ENCODE measurements around the gene PRKAA2.
"Not testable (repeated sequence)": the region's sequence is repeated elsewhere in the genome, so short reads cannot be mapped to it uniquely, and the experiment has no call there.

PRKAA2 gene

GRCh38 chr1:56644919-56645676 lies at the start of gene PRKAA2:
Gene PRKAA2, plus strand, starts transcription at chr1:56645314. Its CDS starts 74 bp downstream, at chr1:56645388.
- no peak for DNase-seq (ENCODE audit: low read depth, low spot score)
- CTCF ChIA-PET = interaction anchor here (1.6 kb wide), 1 partner anchor 65 kb away, joined by 6 read pairs; no protein-coding TSS in a partner anchor
- H3K4me3 ChIP-seq (ENCODE audit: low read depth, low read length) = peak within 1 kb of the TSS; percentile 70
- TF ChIP-seq, protein P1, sequence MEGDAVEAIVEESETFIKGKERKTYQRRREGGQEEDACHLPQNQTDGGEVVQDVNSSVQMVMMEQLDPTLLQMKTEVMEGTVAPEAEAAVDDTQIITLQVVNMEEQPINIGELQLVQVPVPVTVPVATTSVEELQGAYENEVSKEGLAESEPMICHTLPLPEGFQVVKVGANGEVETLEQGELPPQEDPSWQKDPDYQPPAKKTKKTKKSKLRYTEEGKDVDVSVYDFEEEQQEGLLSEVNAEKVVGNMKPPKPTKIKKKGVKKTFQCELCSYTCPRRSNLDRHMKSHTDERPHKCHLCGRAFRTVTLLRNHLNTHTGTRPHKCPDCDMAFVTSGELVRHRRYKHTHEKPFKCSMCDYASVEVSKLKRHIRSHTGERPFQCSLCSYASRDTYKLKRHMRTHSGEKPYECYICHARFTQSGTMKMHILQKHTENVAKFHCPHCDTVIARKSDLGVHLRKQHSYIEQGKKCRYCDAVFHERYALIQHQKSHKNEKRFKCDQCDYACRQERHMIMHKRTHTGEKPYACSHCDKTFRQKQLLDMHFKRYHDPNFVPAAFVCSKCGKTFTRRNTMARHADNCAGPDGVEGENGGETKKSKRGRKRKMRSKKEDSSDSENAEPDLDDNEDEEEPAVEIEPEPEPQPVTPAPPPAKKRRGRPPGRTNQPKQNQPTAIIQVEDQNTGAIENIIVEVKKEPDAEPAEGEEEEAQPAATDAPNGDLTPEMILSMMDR (IDR thresholded peaks at IDR 0.05; ENCODE audit: insufficient read depth, low read length, missing control alignments) = no peak
- POLR2A ChIA-PET = no interaction called here

- H3K4me3 ChIP-seq (ENCODE audit: low read depth, low read length); DNase-seq (ENCODE audit: low read depth, low spot score); POLR2A ChIA-PET; CTCF ChIA-PET: not testable (repeated sequence)
These were observed 49.5 kb upstream of the PRKAA2 start for GRCh38 chr1:56595397-56596191.

- DNase-seq (ENCODE audit: low read depth, low spot score); H3K4me3 ChIP-seq (ENCODE audit: low read depth, low read length); CTCF ChIA-PET; POLR2A ChIA-PET: not testable (repeated sequence)
These were observed 35.0 kb upstream of the PRKAA2 start for GRCh38 chr1:56610097-56610496.

DNA sequence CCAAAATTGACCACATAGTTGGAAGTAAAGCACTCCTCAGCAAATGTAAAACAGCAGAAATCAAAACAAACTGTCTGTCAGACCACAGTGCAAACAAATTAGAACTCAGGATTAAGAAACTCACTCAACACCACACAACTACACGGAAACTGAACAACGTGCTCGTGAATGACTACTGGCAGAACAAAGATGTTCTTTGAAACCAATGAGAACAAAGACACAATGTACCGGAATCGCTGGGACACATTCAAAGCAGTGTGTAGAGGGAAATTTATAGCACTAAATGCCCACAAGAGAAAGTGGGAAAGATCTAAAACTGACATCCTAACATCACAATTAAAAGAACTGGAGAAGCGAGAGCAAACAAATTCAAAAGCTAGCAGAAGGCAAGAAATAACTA lies 34.3 kb upstream of the PRKAA2 start:
- POLR2A ChIA-PET; H3K4me3 ChIP-seq (ENCODE audit: low read depth, low read length); CTCF ChIA-PET; DNase-seq (ENCODE audit: low read depth, low spot score): not testable (repeated sequence)

- no peak overlapping the region for H3K4me3 ChIP-seq (ENCODE audit: low read depth, low read length)
- TF ChIP-seq, protein P1 (IDR thresholded peaks at IDR 0.05; ENCODE audit: insufficient read depth, low read length, missing control alignments) = no peak
- POLR2A ChIA-PET = no interaction called here
- CTCF ChIA-PET = no interaction called here
- DNase-seq (ENCODE audit: low read depth, low spot score) = no peak
These were observed 28.0 kb upstream of the PRKAA2 start for GRCh38 chr1:56617141-56617540.

GRCh38 chr1:56625819-56626440 lies 19.2 kb upstream of the PRKAA2 start:
- TF ChIP-seq, protein P1 (IDR thresholded peaks at IDR 0.05; ENCODE audit: insufficient read depth, low read length, missing control alignments) = no peak
- ChIA-PET POLR2A (no interaction called here), CTCF (interaction anchor here (0.9 kb wide), 1 partner anchor 178 kb away, joined by 3 read pairs; no protein-coding TSS in a partner anchor)
- no peak overlapping the region for H3K4me3 ChIP-seq (ENCODE audit: low read depth, low read length)
- no peak for DNase-seq (ENCODE audit: low read depth, low spot score)

DNA sequence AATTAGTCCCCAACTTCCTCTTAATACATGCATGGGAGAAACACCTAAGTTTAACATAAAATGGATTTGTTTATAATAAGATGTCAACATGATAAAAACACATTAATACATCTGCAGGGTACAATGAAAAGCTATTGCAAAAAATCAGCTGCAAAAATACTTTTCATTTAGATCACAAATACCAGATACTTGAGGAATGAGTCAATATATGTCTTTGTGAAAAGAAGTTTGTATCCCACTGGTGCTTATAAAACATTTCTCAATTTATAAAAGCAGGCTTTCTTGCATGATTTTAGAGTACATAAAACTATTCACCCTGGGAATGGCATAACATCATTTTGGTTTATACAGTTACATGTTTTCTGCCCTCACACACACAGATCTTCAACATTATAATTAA lies 18.6 kb upstream of the PRKAA2 start:
- CTCF ChIA-PET = interaction anchor here (0.9 to 1.2 kb wide), 2 partner anchors 82 to 177 kb away, joined by 3 read pairs; no protein-coding TSS in a partner anchor
- DNase-seq (ENCODE audit: low read depth, low spot score) = peak; percentile 10
- POLR2A ChIA-PET = no interaction called here
- TF ChIP-seq, protein P1 (IDR thresholded peaks at IDR 0.05; ENCODE audit: insufficient read depth, low read length, missing control alignments) = no peak
- no peak overlapping the region for H3K4me3 ChIP-seq (ENCODE audit: low read depth, low read length)

Measured in AG04449 (cell line).